PC-3 (cell line): Measurements from ENCODE around the gene HUWE1.

Experiments
- EZH2 ChIP-seq: fragments of 300-600 bp; sonication (generic); IDR thresholded peaks from one replicate; pipeline ENCODE4 v1.6.1; 2017; ENCODE audit warnings: antibody characterized with exemption, mild to moderate bottlenecking, low read length; ENCODE audit not compliant: unreplicated experiment
- EZH2phosphoT487 ChIP-seq: fragments of 300-600 bp; sonication (generic); IDR thresholded peaks from 2 replicates; pipeline ENCODE4 v1.6.1; 2018; ENCODE audit warnings: mild to moderate bottlenecking, antibody characterized with exemption, low read length, borderline replicate concordance
- TF ChIP-seq, protein P1 (sequence below): fragments of 300-600 bp; sonication (generic); conservative IDR thresholded peaks from 2 replicates; pipeline ENCODE4 v1.5.1; 2017; ENCODE audit warnings: antibody characterized with exemption, low read depth, mild to moderate bottlenecking, low read length

DNA sequence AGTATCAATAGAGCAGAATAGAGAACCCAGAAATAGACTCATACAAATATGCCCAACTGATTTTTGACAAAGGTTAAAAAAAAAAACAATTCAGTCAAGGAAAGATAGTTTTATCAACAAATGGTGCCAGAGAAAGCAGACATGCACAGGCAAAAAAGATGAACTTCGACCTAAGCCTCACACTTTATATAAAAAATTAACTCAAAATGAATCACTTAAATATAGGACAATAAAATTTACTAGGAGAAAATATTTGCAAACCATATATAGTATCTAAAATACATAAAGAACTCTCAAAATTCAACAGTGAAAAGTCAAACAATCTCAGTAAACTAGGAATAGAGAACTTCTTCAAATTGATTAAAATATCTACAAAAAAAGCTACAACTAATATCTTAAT lies 29.7 kb downstream of the HUWE1 start:
- TF ChIP-seq EZH2 (no peak), EZH2phosphoT487 (no peak)
- TF ChIP-seq, protein P1, sequence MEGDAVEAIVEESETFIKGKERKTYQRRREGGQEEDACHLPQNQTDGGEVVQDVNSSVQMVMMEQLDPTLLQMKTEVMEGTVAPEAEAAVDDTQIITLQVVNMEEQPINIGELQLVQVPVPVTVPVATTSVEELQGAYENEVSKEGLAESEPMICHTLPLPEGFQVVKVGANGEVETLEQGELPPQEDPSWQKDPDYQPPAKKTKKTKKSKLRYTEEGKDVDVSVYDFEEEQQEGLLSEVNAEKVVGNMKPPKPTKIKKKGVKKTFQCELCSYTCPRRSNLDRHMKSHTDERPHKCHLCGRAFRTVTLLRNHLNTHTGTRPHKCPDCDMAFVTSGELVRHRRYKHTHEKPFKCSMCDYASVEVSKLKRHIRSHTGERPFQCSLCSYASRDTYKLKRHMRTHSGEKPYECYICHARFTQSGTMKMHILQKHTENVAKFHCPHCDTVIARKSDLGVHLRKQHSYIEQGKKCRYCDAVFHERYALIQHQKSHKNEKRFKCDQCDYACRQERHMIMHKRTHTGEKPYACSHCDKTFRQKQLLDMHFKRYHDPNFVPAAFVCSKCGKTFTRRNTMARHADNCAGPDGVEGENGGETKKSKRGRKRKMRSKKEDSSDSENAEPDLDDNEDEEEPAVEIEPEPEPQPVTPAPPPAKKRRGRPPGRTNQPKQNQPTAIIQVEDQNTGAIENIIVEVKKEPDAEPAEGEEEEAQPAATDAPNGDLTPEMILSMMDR: no peak
